ENCODE measurements around the gene MRPS31.

DNA sequence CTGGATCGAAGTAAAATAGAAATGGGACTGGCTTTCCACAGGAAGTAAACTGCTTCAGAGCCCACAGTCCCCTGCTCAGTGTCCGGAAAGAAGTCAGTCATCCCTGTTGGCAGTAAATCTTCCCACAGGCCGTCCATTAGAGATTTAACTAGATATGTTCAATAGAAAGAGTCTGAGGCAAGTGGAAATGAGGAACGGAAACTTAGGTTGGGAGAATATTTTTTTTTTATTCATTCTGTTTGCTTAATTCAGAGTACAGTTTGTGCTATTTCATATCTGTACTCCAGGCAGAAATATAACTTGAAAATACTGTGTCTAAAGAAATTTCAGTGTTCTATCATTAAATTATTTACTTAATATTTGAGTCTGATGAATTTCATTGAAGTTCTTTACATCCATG lies 41.1 kb upstream of the MRPS31 start:
- TF ChIP-seq TAF1 (IDR thresholded peaks at IDR 0.05; ENCODE audit: low read depth, low read length) (no peak), POLR2A (IDR thresholded peaks at IDR 0.05; ENCODE audit: low read depth, low read length) (no peak), POLR2AphosphoS5 (IDR thresholded peaks at IDR 0.05; ENCODE audit: low read depth, low read length) (no peak), PAX5 (IDR thresholded peaks at IDR 0.05; ENCODE audit: insufficient read depth, low read length, severe bottlenecking) (no peak), SPI1 (IDR thresholded peaks at IDR 0.05; ENCODE audit: low read depth, low read length) (peak; percentile 78)

Data from GM12891 (cell line).